ENCODE data around the gene CDC7. TPM values are rescaled to one million over a fixed set of nuclear protein-coding genes. Genes with fewer than 3 reads are reported as not detected.

Gene CDC7
- total and polyA plus RNA-seq, 3 experiments from 2014 or later: 3.3 to 28.3 (median 24.5) TPM

GRCh38 chr1:91498035-91498434, 2.6 kb upstream of the CDC7 start:
- ChIA-PET CTCF (interaction anchor here (1.3 kb wide), 1 partner anchor 428 kb away, joined by 3 read pairs; no protein-coding TSS in a partner anchor), POLR2A (no interaction called here)
- no peak overlapping the region for H3K4me3 Mint-ChIP-seq
- peaks cover 0 to 5% (median 0%) of the 10 kb centered on the region in 3 donors for H3K36me3 Mint-ChIP-seq
- H3K4me3 ChIP-seq (ENCODE audit: low read length): no peak overlapping the region
- no peaks in the 10 kb centered on the region for H3K27me3 Mint-ChIP-seq
- H3K4me1 ChIP-seq (ENCODE audit: insufficient read depth, low read length): peaks cover 10% of the 10 kb centered on the region
- DNase-seq: no peak
- H3K27ac ChIP-seq (ENCODE audit: low read depth, low read length): no peak overlapping the region
- H3K4me1 Mint-ChIP-seq: peaks cover 16 to 18% (median 18%) of the 10 kb centered on the region in 3 donors
- no peaks in the 10 kb centered on the region for H3K9me3 Mint-ChIP-seq
- H3K27ac Mint-ChIP-seq: peak overlapping the region in 1 of 8 donors; percentile 56
- no peaks in the 10 kb centered on the region for H3K9me3 ChIP-seq (ENCODE audit: low read length)
- H3K36me3 ChIP-seq (ENCODE audit: insufficient read depth, low read length): no peaks in the 10 kb centered on the region
- H3K27me3 ChIP-seq (ENCODE audit: insufficient read depth, low read length, poor library complexity, severe bottlenecking): no peaks in the 10 kb centered on the region

GRCh38 chr1:91498498-91499245, 2.0 kb upstream of the CDC7 start:
- H3K36me3 ChIP-seq (ENCODE audit: insufficient read depth, low read length): no peaks in the 10 kb centered on the region
- POLR2A ChIA-PET: no interaction called here
- no peak overlapping the region for H3K4me3 ChIP-seq (ENCODE audit: low read length)
- CTCF ChIA-PET: interaction anchor here (1.3 to 2.2 kb wide), 2 partner anchors 14 to 427 kb away, joined by 3 to 14 read pairs; no protein-coding TSS in a partner anchor
- no peaks in the 10 kb centered on the region for H3K9me3 ChIP-seq (ENCODE audit: low read length)
- Mint-ChIP-seq H3K27ac (no peak overlapping the region), H3K36me3 (peaks cover 0 to 5% (median 0%) of the 10 kb centered on the region in 3 donors), H3K27me3 (no peaks in the 10 kb centered on the region), H3K4me3 (no peak overlapping the region), H3K4me1 (peaks cover 16 to 19% (median 19%) of the 10 kb centered on the region in 3 donors), H3K9me3 (no peaks in the 10 kb centered on the region)
- DNase-seq: no peak
- no peaks in the 10 kb centered on the region for H3K27me3 ChIP-seq (ENCODE audit: insufficient read depth, low read length, poor library complexity, severe bottlenecking)
- no peak overlapping the region for H3K27ac ChIP-seq (ENCODE audit: low read depth, low read length)
- H3K4me1 ChIP-seq (ENCODE audit: insufficient read depth, low read length): peaks cover 10% of the 10 kb centered on the region

GRCh38 chr1:91499346-91499745, 1.3 kb upstream of the CDC7 start:
- Histone ChIP-seq H3K27ac (ENCODE audit: low read depth, low read length) (no peak overlapping the region), H3K4me1 (ENCODE audit: insufficient read depth, low read length) (peaks cover 10% of the 10 kb centered on the region), H3K4me3 (ENCODE audit: low read length) (no peak overlapping the region), H3K9me3 (ENCODE audit: low read length) (no peaks in the 10 kb centered on the region), H3K27me3 (ENCODE audit: insufficient read depth, low read length, poor library complexity, severe bottlenecking) (no peaks in the 10 kb centered on the region), H3K36me3 (ENCODE audit: insufficient read depth, low read length) (no peaks in the 10 kb centered on the region)
- H3K36me3 Mint-ChIP-seq: peaks cover 0 to 5% (median 0%) of the 10 kb centered on the region in 3 donors
- ChIA-PET POLR2A (no interaction called here), CTCF (interaction anchor here (0.9 to 2.2 kb wide), 3 partner anchors 14 to 427 kb away, joined by 3 to 14 read pairs (median 3); no protein-coding TSS in a partner anchor)
- DNase-seq: no peak
- H3K27me3 Mint-ChIP-seq: no peaks in the 10 kb centered on the region
- no peak overlapping the region for H3K27ac Mint-ChIP-seq
- H3K4me3 Mint-ChIP-seq: no peak overlapping the region
- H3K4me1 Mint-ChIP-seq: peaks cover 16 to 21% (median 20%) of the 10 kb centered on the region in 3 donors
- H3K9me3 Mint-ChIP-seq: no peaks in the 10 kb centered on the region

DNA sequence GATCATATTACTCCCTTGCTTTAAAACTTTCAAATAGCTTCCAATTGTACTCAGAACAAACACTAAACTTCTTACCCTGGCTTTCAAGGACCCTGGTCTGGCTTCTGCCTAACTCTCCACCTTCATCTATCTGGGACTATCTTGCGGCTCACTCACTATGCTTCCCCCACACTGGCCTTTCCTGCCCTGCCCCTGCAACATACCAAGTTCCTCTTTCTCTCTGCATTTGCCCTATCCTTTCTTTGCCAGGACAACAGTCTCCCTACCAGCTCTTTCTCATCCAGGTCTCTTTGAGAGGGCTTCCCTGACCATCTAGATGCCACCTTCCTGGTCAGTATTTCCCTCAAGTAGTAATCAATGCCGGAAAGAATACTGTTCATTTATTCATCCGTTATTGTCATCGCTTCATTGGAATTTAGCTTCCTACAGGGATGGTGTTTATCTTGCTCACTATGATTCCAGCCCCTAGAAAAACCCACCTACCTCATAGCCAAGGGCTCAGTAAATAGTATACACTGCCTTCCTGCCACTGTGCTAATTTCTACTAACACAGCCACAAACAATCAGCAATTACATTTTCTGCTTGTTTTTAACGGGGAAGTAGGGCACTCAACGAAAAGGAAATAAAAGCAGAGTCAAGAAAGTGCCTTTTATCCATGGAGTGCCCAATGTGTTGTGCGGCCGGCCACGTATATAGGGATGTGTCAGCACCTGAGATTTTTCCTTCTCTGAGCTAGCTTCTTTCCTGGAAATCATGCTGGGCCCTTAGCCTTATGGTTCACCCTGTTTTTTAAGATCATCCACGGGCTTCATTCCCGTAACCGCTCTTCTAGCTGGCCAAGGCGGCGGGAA, 521 bp upstream of the CDC7 start:
- no peak overlapping the region for H3K27ac Mint-ChIP-seq
- peak overlapping the region; percentile 91 for H3K4me3 ChIP-seq (ENCODE audit: low read length)
- no peak overlapping the region for H3K4me3 Mint-ChIP-seq
- H3K27me3 Mint-ChIP-seq: no peaks in the 10 kb centered on the region
- no peaks in the 10 kb centered on the region for H3K9me3 Mint-ChIP-seq
- DNase-seq: no peak
- peaks cover 10% of the 10 kb centered on the region for H3K4me1 ChIP-seq (ENCODE audit: insufficient read depth, low read length)
- no peaks in the 10 kb centered on the region for H3K27me3 ChIP-seq (ENCODE audit: insufficient read depth, low read length, poor library complexity, severe bottlenecking)
- ChIA-PET POLR2A (interaction anchor here (0.6 kb wide), 1 partner anchor 272 kb away, joined by 5 read pairs; no protein-coding TSS in a partner anchor), CTCF (interaction anchor here (0.6 to 2.2 kb wide), 3 partner anchors 13 to 218 kb away, joined by 3 to 14 read pairs (median 4); no protein-coding TSS in a partner anchor)
- no peaks in the 10 kb centered on the region for H3K36me3 ChIP-seq (ENCODE audit: insufficient read depth, low read length)
- no peaks in the 10 kb centered on the region for H3K9me3 ChIP-seq (ENCODE audit: low read length)
- peaks cover 21 to 29% (median 28%) of the 10 kb centered on the region in 3 donors for H3K4me1 Mint-ChIP-seq
- H3K36me3 Mint-ChIP-seq: peaks cover 0 to 5% (median 0%) of the 10 kb centered on the region in 3 donors
- H3K27ac ChIP-seq (ENCODE audit: low read depth, low read length): peak overlapping the region; percentile 70

- Histone ChIP-seq H3K27ac (ENCODE audit: low read depth, low read length) (peak overlapping the region; percentile 70), H3K36me3 (ENCODE audit: insufficient read depth, low read length) (no peaks in the 10 kb centered on the region), H3K27me3 (ENCODE audit: insufficient read depth, low read length, poor library complexity, severe bottlenecking) (no peaks in the 10 kb centered on the region), H3K9me3 (ENCODE audit: low read length) (no peaks in the 10 kb centered on the region), H3K4me3 (ENCODE audit: low read length) (peak overlapping the region; percentile 91), H3K4me1 (ENCODE audit: insufficient read depth, low read length) (peaks cover 10% of the 10 kb centered on the region)
- no peak overlapping the region for H3K27ac Mint-ChIP-seq
- H3K4me3 Mint-ChIP-seq: no peak overlapping the region
- H3K27me3 Mint-ChIP-seq: no peaks in the 10 kb centered on the region
- POLR2A ChIA-PET: no interaction called here
- H3K9me3 Mint-ChIP-seq: no peaks in the 10 kb centered on the region
- H3K4me1 Mint-ChIP-seq: peaks cover 22 to 38% (median 35%) of the 10 kb centered on the region in 3 donors
- H3K36me3 Mint-ChIP-seq: peaks cover 0 to 5% (median 0%) of the 10 kb centered on the region in 3 donors
- DNase-seq: no peak
- CTCF ChIA-PET: interaction anchor here (1.0 to 1.5 kb wide), 3 partner anchors 11 to 426 kb away, joined by 3 to 7 read pairs (median 3); no protein-coding TSS in a partner anchor
Measured at GRCh38 chr1:91501523-91501851, 836 bp downstream of the CDC7 start.

DNA sequence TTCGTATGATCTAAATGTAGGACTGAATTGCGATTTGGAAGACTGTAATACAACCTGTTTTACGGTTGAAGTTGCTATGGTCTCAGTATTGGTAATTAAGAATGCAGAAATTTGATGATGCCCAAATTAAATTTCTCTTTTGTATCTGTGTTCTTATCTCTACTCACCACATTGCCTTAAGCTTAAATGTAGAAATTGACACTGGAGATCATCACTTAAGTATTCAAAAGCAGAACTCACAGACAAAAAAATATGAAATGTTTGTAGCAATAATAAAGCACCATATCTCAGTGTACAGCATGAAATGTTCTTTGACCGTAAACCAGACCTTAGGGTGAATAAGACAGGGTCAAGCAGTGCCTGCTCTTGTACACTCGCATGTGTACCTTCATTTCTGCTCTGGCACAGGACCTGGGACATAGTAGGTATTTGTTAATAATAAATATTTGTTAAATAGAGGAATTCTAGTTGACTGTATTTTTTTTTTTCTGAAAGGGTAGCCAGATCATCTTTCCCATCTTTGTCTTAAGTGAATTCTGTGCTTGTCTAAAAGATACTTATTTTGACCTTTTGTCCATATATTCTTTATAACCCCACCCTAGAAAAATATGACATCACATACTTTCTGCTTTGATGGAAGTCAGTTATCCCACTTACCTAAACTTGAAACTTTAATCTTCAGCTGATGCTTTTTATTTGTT, 1.5 kb downstream of the CDC7 start:
- H3K36me3 Mint-ChIP-seq: peaks cover 0 to 5% (median 0%) of the 10 kb centered on the region in 3 donors
- H3K4me3 Mint-ChIP-seq: peak overlapping the region in 5 of 7 donors; percentile 28 to 78 (median 42)
- POLR2A ChIA-PET: interaction anchor here (1.0 kb wide), 1 partner anchor 22 kb away, joined by 6 read pairs; no protein-coding TSS in a partner anchor
- no peaks in the 10 kb centered on the region for H3K9me3 ChIP-seq (ENCODE audit: low read length)
- peak overlapping the region in 4 of 8 donors; percentile 29 to 72 (median 47) for H3K27ac Mint-ChIP-seq
- peak overlapping the region; percentile 91 for H3K4me3 ChIP-seq (ENCODE audit: low read length)
- peaks cover 22 to 38% (median 35%) of the 10 kb centered on the region in 3 donors for H3K4me1 Mint-ChIP-seq
- no peak overlapping the region for H3K27ac ChIP-seq (ENCODE audit: low read depth, low read length)
- H3K36me3 ChIP-seq (ENCODE audit: insufficient read depth, low read length): no peaks in the 10 kb centered on the region
- no peaks in the 10 kb centered on the region for H3K9me3 Mint-ChIP-seq
- no peaks in the 10 kb centered on the region for H3K27me3 ChIP-seq (ENCODE audit: insufficient read depth, low read length, poor library complexity, severe bottlenecking)
- H3K27me3 Mint-ChIP-seq: no peaks in the 10 kb centered on the region
- CTCF ChIA-PET: interaction anchor here (1.0 to 1.5 kb wide), 3 partner anchors 10 to 426 kb away, joined by 3 to 7 read pairs (median 3); no protein-coding TSS in a partner anchor
- peaks cover 10% of the 10 kb centered on the region for H3K4me1 ChIP-seq (ENCODE audit: insufficient read depth, low read length)
- no peak for DNase-seq

DNA sequence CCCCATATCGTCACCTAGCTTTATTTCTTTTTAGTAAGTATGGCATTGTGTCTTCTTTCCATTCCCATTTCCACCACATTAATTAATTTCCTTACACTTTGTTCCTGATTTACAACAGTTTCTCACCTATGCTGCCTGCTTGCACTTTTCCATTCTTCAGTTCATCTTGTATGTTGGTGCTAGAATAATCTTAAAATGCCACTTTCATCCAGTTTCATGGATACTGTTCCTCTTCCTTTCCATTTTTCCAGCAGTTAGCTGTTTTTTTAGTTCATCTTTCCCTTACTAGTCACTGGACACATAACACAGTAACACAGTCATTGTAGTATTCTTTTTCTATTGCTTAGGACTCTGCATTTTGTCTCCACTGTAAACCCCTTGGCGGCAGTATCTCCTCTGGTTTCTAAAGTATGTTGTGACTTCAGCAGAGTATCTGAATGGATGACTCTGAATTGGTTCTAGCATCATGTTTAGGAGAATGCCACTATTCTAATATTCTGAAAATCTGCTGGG, 2.1 kb downstream of the CDC7 start:
- Mint-ChIP-seq H3K27ac (peak overlapping the region in 4 of 8 donors; percentile 21 to 72 (median 47)), H3K27me3 (no peaks in the 10 kb centered on the region), H3K4me3 (peak overlapping the region in 5 of 7 donors; percentile 28 to 78 (median 42)), H3K4me1 (peaks cover 22 to 38% (median 35%) of the 10 kb centered on the region in 3 donors), H3K9me3 (no peaks in the 10 kb centered on the region), H3K36me3 (peaks cover 0 to 5% (median 0%) of the 10 kb centered on the region in 3 donors)
- no peaks in the 10 kb centered on the region for H3K36me3 ChIP-seq (ENCODE audit: insufficient read depth, low read length)
- H3K27ac ChIP-seq (ENCODE audit: low read depth, low read length): no peak overlapping the region
- H3K4me3 ChIP-seq (ENCODE audit: low read length): no peak overlapping the region
- H3K9me3 ChIP-seq (ENCODE audit: low read length): no peaks in the 10 kb centered on the region
- POLR2A ChIA-PET: interaction anchor here (1.0 kb wide), 1 partner anchor 21 kb away, joined by 6 read pairs; no protein-coding TSS in a partner anchor
- no peaks in the 10 kb centered on the region for H3K27me3 ChIP-seq (ENCODE audit: insufficient read depth, low read length, poor library complexity, severe bottlenecking)
- CTCF ChIA-PET: interaction anchor here (1.3 to 1.6 kb wide), 4 partner anchors 12 to 426 kb away, joined by 3 to 7 read pairs (median 5); partner anchors contain the start of gene TGFBR3
- H3K4me1 ChIP-seq (ENCODE audit: insufficient read depth, low read length): peaks cover 10% of the 10 kb centered on the region
- DNase-seq: no peak
